Upper lobe of right lung (tissue), 1 donor: ENCODE results near the gene AGO3. TPM values are rescaled to one million over a fixed set of nuclear protein-coding genes. Genes with fewer than 3 reads are reported as not detected.

Source experiments
- ATAC-seq: fragments of 200-7000 bp; cut with Tn5 transposase; one replicate; pipeline ENCODE4 v1.9.1; 2020; ENCODE audit warnings: mild to moderate bottlenecking, moderate library complexity
- DNase-seq: peaks from one replicate; pipeline ENCODE4 v3.0.0-alpha.2; 2020
- H3K27ac ChIP-seq: fragments of 200-600 bp; one replicate; pipeline ENCODE4 v1.8.0; 2022
- H3K27me3 ChIP-seq: fragments of 200-600 bp; one replicate; pipeline ENCODE4 v1.8.0; 2022; ENCODE audit warnings: mild to moderate bottlenecking
- H3K36me3 ChIP-seq: fragments of 200-600 bp; one replicate; pipeline ENCODE4 v1.8.0; 2022
- H3K4me1 ChIP-seq: fragments of 200-600 bp; one replicate; pipeline ENCODE4 v1.8.0; 2022
- H3K4me3 ChIP-seq: fragments of 200-600 bp; one replicate; pipeline ENCODE4 v1.8.0; 2022; ENCODE audit warnings: mild to moderate bottlenecking
- H3K9me3 ChIP-seq: fragments of 200-600 bp; one replicate; pipeline ENCODE4 v1.8.0; 2022
- CTCF ChIP-seq: fragments of 200-600 bp; IDR thresholded peaks from one replicate; pipeline ENCODE4 v1.8.0; 2022; ENCODE audit warnings: antibody characterized with exemption
- intact Hi-C: fragments of 100-400 bp; cut with DNase I; formaldehyde crosslinking; loops from one replicate; pipeline ENCODE4 v1.11.0; 2022
- long read RNA-seq: library from polyadenylated mRNA; unstranded; transcript quantifications from one replicate; pipeline ENCODE4 v2.0.0, GENCODE V29; 2021
- total RNA-seq: library from RNA; stranded (reverse); fragmentation: NEBNext Ultra II Directional; extraction: Animal tissue kit (Norgen Biotek cat#: 25700); gene quantifications from one replicate; pipeline ENCODE4 v1.2.1, GENCODE V29; 2021
- donor health status: DM: no; HTN: yes; CAD: no; lungs with severe emphysema.

Gene AGO3
- total RNA-seq, result 34.1 TPM
- long read RNA-seq, full-length matches to known transcripts, result 11 of 39 reads
- long read RNA-seq, partial matches to known transcripts, result 2 of 39 reads
- long read RNA-seq, other reads (novel, unspliced or antisense), result 26 of 39 reads

GRCh38 chr1:35930593-35931445, at the start of gene AGO3:
Gene AGO3 (plus strand): TSS chr1:35931105. CDS start chr1:35931427, 322 bp downstream.
- no peak for TF ChIP-seq CTCF
- no peaks in the 10 kb centered on the region for H3K27me3 ChIP-seq
- H3K4me1 ChIP-seq, result peaks cover 26% of the 10 kb centered on the region
- peak within 1 kb of the TSS; percentile 99 for H3K27ac ChIP-seq
- intact Hi-C loops, result no loop called here
- ATAC-seq (peak; percentile 95), DNase-seq (peak; percentile 96)
- no peaks in the 10 kb centered on the region for H3K9me3 ChIP-seq
- H3K4me3 ChIP-seq, result peak within 1 kb of the TSS; percentile 92
- no peaks in the 10 kb centered on the region for H3K36me3 ChIP-seq

GRCh38 chr1:35881850-35882273, 49.0 kb upstream of the AGO3 start:
- no peak for ATAC-seq
- H3K4me1 ChIP-seq, result peaks cover 32% of the 10 kb centered on the region

GRCh38 chr1:35882586-35882944, 48.3 kb upstream of the AGO3 start:
- H3K27me3 ChIP-seq, result no peaks in the 10 kb centered on the region
- peak overlapping the region; percentile 47 for H3K27ac ChIP-seq
- TF ChIP-seq CTCF, result no peak
- H3K9me3 ChIP-seq, result no peaks in the 10 kb centered on the region
- H3K4me1 ChIP-seq, result peaks cover 39% of the 10 kb centered on the region
- no peak for ATAC-seq
- no peak for DNase-seq
- intact Hi-C loops, result no loop called here
- H3K36me3 ChIP-seq, result no peaks in the 10 kb centered on the region
- peak overlapping the region; percentile 99 for H3K4me3 ChIP-seq

More at GRCh38 chr1:35881850-35882273, 49.0 kb upstream of the AGO3 start:
- Histone ChIP-seq H3K27ac (no peak overlapping the region), H3K36me3 (no peaks in the 10 kb centered on the region), H3K9me3 (no peaks in the 10 kb centered on the region), H3K27me3 (no peaks in the 10 kb centered on the region), H3K4me3 (no peak overlapping the region)
- no peak for TF ChIP-seq CTCF
- intact Hi-C loops, result no loop called here
- DNase-seq, result no peak

- H3K4me1 ChIP-seq, result peaks cover 42% of the 10 kb centered on the region
- H3K9me3 ChIP-seq, result no peaks in the 10 kb centered on the region
- no peaks in the 10 kb centered on the region for H3K27me3 ChIP-seq
- peak; percentile 96 for TF ChIP-seq CTCF
- peak within 1 kb of the TSS; percentile 75 for H3K27ac ChIP-seq
- DNase-seq (peak; percentile 97), ATAC-seq (peak; percentile 99)
- peak within 1 kb of the TSS; percentile 99 for H3K4me3 ChIP-seq
- intact Hi-C loops, result no loop called here
- peaks cover under 1% of the 10 kb centered on the region for H3K36me3 ChIP-seq
Measured at GRCh38 chr1:35882945-35883634, 47.8 kb upstream of the AGO3 start, which contains the start of gene AGO1. Gene AGO1 (plus strand): TSS chr1:35883209. CDS start chr1:35883422, 213 bp downstream.

GRCh38 chr1:35883635-35884101, 47.2 kb upstream of the AGO3 start:
- intact Hi-C loops, result no loop called here
- H3K27ac ChIP-seq, result peak overlapping the region; percentile 75
- peaks cover 6% of the 10 kb centered on the region for H3K36me3 ChIP-seq
- DNase-seq (peak; percentile 80), ATAC-seq (peak; percentile 46)
- H3K4me3 ChIP-seq, result peak overlapping the region; percentile 99
- H3K27me3 ChIP-seq, result no peaks in the 10 kb centered on the region
- peaks cover 42% of the 10 kb centered on the region for H3K4me1 ChIP-seq
- TF ChIP-seq CTCF, result no peak
- no peaks in the 10 kb centered on the region for H3K9me3 ChIP-seq
